Endodermal cell (in vitro differentiated cells): Measurements from ENCODE around the gene LRRC17. TPM values are rescaled to one million over a fixed set of nuclear protein-coding genes. Genes with fewer than 3 reads are reported as not detected.
"Not testable (repeated sequence)": the region's sequence is repeated elsewhere in the genome, so short reads cannot be mapped to it uniquely, and the experiment has no call there.

Experiments
- DNase-seq: peaks from one replicate; pipeline ENCODE4 v3.0.0-alpha.2; 2017
- H3K27ac ChIP-seq: 2 replicates; pipeline ENCODE4 v1.5.1; 2013; ENCODE audit warnings: mild to moderate bottlenecking, low read depth, low read length, moderate library complexity
- H3K27me3 ChIP-seq: 2 replicates; pipeline ENCODE4 v1.6.1; 2013; ENCODE audit warnings: mild to moderate bottlenecking, low read length, moderate library complexity; ENCODE audit not compliant: insufficient read depth, control insufficient read depth, poor library complexity, severe bottlenecking
- H3K36me3 ChIP-seq: 2 replicates; pipeline ENCODE4 v1.7.0; 2013; ENCODE audit warnings: mild to moderate bottlenecking, low read length, moderate library complexity; ENCODE audit not compliant: control insufficient read depth, insufficient read depth
- H3K4me1 ChIP-seq: one replicate; pipeline ENCODE4 v1.7.0; 2013; ENCODE audit warnings: low read length; ENCODE audit not compliant: control insufficient read depth, insufficient read depth
- H3K4me3 ChIP-seq: 2 replicates; pipeline ENCODE4 v1.5.1; 2013; ENCODE audit warnings: mild to moderate bottlenecking, low read length, moderate library complexity
- H3K9ac ChIP-seq: 2 replicates; pipeline ENCODE4 v1.6.1; 2013; ENCODE audit warnings: mild to moderate bottlenecking, low read length, moderate library complexity; ENCODE audit not compliant: poor library complexity, severe bottlenecking; ENCODE audit errors: extremely low read depth
- H3K9me3 ChIP-seq: 2 replicates; pipeline ENCODE4 v1.6.1; 2013; ENCODE audit warnings: mild to moderate bottlenecking, low read length, moderate library complexity; ENCODE audit not compliant: control insufficient read depth
- H3K27ac Mint-ChIP-seq: 2 replicates; pipeline ENCODE4 v1.8.0; 2020; ENCODE audit warnings: mixed read lengths
- H3K27me3 Mint-ChIP-seq: 2 replicates; pipeline ENCODE4 v1.8.0; 2021; ENCODE audit warnings: mild to moderate bottlenecking, mixed read lengths; ENCODE audit not compliant: insufficient read depth
- H3K36me3 Mint-ChIP-seq: 2 replicates; pipeline ENCODE4 v1.8.0; 2020; ENCODE audit warnings: low read depth, mixed read lengths
- H3K4me1 Mint-ChIP-seq: 2 replicates; pipeline ENCODE4 v1.8.0; 2020; ENCODE audit warnings: mixed read lengths
- H3K4me3 Mint-ChIP-seq: 2 replicates; pipeline ENCODE4 v1.8.0; 2020; ENCODE audit warnings: mild to moderate bottlenecking, moderate library complexity, mixed read lengths
- H3K9me3 Mint-ChIP-seq: 2 replicates; pipeline ENCODE4 v1.8.0; 2020; ENCODE audit warnings: mild to moderate bottlenecking, mixed read lengths
- WGBS, 2 experiments: methylation state at CpG; one replicate each; pipeline versions ENCODE4 v1.1.5 to v1.1.7; 2013; ENCODE audit warnings: missing lambda C conversion rate in 2 of 2, mixed read lengths in 1 of 2; ENCODE audit not compliant: insufficient coverage in 1 of 2, insufficient read length in 1 of 2; 5-methylcytosine and 5-hydroxymethylcytosine counted together
- total RNA-seq, 2 donors: library from RNA; stranded (reverse); fragmentation: NEBNext Ultra II Directional in 1 of 2; extraction: Animal tissue kit (Norgen Biotek cat#: 25700) in 1 of 2; gene quantifications; 2 replicates in 1 of 2; 3 replicates in 1 of 2; pipeline ENCODE4 v1.2.1, GENCODE V29; 2021
- TF ChIP-seq, protein P1 (sequence below): fragments of 200-600 bp; sonication (generic); conservative IDR thresholded peaks from 2 replicates; pipeline ENCODE4 v1.5.0; 2021; ENCODE audit warnings: antibody characterized with exemption, mild to moderate bottlenecking

The LRRC17 gene
- total RNA-seq, 2 donors from 2014 or later, result 0.18 to 0.53 TPM

DNA sequence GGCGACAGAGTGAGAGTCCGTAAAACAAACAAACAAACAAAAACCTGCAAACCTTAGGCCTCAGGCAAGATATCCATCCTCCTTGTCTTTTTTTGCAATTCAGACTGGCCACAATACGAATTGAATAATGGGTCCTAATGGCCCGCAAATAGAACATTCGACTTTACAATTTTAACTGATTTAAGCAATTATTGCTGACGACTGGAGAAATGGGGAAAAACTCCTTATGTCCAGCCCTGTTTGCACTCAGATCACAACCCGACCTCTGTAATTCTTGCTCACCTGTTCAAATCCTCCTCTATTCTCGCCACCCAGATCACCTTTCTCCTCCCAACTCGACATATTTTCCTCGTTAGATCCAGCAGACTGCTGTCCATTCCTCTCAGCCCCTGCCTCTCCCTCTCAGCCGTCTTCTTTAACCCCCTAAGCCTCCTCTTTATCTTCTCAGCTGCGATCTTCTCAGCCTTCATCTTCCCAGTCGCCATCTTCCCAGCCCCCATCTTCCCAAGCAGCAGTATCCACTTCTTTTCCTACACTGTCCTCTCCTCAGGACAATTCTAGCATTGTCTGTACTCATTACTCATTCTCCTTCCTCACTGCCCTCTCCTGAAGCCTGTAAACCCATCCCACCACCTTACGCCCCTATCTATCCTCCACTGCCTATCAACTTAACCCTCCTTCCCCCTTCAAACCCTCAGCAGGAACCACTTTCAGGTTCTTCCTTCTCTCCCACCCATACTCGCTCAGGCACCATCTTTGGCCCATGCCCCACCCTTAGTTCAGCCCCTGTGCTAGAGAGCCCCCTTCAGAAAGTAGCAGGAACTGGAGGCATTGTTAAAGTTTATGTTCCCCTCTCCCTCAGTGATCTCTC is 61.8 kb downstream of the LRRC17 start:
- no peak overlapping the region for H3K27ac Mint-ChIP-seq
- Histone ChIP-seq H3K27ac (no peak overlapping the region), H3K9ac (no peak overlapping the region), H3K9me3 (no peaks in the 10 kb centered on the region), H3K4me1 (no peaks in the 10 kb centered on the region), H3K36me3 (no peaks in the 10 kb centered on the region), H3K27me3 (no peaks in the 10 kb centered on the region), H3K4me3 (no peak overlapping the region)
- H3K9me3 Mint-ChIP-seq, result no peaks in the 10 kb centered on the region
- TF ChIP-seq, protein P1, sequence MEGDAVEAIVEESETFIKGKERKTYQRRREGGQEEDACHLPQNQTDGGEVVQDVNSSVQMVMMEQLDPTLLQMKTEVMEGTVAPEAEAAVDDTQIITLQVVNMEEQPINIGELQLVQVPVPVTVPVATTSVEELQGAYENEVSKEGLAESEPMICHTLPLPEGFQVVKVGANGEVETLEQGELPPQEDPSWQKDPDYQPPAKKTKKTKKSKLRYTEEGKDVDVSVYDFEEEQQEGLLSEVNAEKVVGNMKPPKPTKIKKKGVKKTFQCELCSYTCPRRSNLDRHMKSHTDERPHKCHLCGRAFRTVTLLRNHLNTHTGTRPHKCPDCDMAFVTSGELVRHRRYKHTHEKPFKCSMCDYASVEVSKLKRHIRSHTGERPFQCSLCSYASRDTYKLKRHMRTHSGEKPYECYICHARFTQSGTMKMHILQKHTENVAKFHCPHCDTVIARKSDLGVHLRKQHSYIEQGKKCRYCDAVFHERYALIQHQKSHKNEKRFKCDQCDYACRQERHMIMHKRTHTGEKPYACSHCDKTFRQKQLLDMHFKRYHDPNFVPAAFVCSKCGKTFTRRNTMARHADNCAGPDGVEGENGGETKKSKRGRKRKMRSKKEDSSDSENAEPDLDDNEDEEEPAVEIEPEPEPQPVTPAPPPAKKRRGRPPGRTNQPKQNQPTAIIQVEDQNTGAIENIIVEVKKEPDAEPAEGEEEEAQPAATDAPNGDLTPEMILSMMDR, result peak; percentile 57
- peaks cover 4% of the 10 kb centered on the region for H3K36me3 Mint-ChIP-seq
- H3K4me1 Mint-ChIP-seq, result no peaks in the 10 kb centered on the region
- H3K4me3 Mint-ChIP-seq, result no peak overlapping the region
- WGBS, 2 experiments, result 93 to 94% methylated on average over 13 to 15 of the region's 15 CpGs
- no peaks in the 10 kb centered on the region for H3K27me3 Mint-ChIP-seq
- peak; percentile 68 for DNase-seq

DNA sequence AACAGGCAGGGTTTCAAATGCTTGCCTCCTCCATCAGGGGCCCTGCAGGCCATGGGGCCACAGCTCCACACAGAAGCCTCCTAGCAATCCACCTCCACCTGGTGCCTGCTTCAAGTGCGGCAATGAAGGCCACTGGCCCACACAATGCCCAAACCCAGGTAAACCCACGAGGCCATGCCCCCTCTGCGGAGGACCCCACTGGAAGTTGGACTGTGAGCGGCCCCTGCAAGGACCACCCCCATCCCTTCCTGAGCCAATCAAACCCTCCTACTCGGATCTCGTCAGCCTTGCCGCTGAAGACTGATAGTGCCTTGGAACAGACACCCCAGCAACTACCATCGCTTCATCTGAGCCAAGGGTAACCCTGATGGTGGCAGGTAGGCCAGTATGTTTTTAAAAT is 63.1 kb downstream of the LRRC17 start:
- WGBS, 2 experiments, result 91 to 97% methylated on average over 5 to 8 of the region's 8 CpGs
- H3K36me3 ChIP-seq, result no peaks in the 10 kb centered on the region
- H3K4me1 ChIP-seq, result no peaks in the 10 kb centered on the region
- Mint-ChIP-seq H3K27ac (no peak overlapping the region), H3K4me3 (no peak overlapping the region), H3K4me1 (no peaks in the 10 kb centered on the region), H3K9me3 (peaks cover 5% of the 10 kb centered on the region), H3K27me3 (no peaks in the 10 kb centered on the region), H3K36me3 (peaks cover 6% of the 10 kb centered on the region)
- TF ChIP-seq, protein P1, result no peak
- DNase-seq, result no peak
- H3K27me3 ChIP-seq, result no peaks in the 10 kb centered on the region
- H3K27ac ChIP-seq, result no peak overlapping the region
- H3K9ac ChIP-seq, result no peak overlapping the region
- H3K9me3 ChIP-seq, result peaks cover 6% of the 10 kb centered on the region
- H3K4me3 ChIP-seq, result no peak overlapping the region

DNA sequence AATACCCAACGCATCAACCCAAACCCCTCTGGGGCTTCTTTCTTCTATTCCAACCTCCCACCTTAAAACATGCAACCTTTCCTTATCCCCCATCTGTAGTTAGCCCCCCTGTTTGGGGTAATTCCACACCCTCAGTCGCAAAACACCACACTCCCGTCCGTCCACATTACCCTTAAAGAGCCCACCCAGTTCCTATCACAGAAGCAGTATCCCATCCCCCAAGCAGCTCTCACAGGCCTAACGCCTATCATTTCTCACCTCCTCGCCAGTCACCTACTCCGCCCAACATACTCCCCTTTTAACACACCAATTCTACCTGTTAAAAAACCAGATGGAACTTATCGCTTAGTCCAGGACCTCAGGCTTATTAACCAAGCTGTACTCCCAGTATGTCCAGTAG is 63.7 kb downstream of the LRRC17 start:
- Histone ChIP-seq H3K4me3 (no peak overlapping the region), H3K27me3 (no peaks in the 10 kb centered on the region), H3K27ac (no peak overlapping the region), H3K9ac (no peak overlapping the region), H3K36me3 (no peaks in the 10 kb centered on the region), H3K9me3 (peaks cover 6% of the 10 kb centered on the region), H3K4me1 (no peaks in the 10 kb centered on the region)
- no peaks in the 10 kb centered on the region for H3K27me3 Mint-ChIP-seq
- TF ChIP-seq, protein P1, result no peak
- H3K36me3 Mint-ChIP-seq, result peaks cover 7% of the 10 kb centered on the region
- peaks cover 5% of the 10 kb centered on the region for H3K9me3 Mint-ChIP-seq
- H3K27ac Mint-ChIP-seq, result no peak overlapping the region
- H3K4me3 Mint-ChIP-seq, result no peak overlapping the region
- no peaks in the 10 kb centered on the region for H3K4me1 Mint-ChIP-seq
- no peak for DNase-seq
- WGBS, 2 experiments, result 85 to 89% methylated on average over 8 of the region's 8 CpGs

DNA sequence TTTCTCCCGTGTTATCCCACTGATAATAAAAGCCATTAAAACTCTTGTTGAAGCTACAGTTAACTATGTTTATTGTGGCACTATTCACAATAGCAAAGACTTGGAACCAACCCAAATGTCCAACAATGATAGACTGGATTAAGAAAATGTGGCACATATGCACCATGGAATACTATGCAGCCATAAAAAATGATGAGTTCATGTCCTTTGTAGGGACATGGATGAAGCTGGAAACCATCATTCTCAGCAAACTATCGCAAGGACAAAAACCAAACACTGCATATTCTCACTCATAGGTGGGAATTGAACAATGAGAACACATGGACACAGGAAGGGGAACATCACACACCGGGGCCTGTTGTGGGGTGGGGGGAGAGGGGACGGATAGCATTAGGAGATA is 64.8 kb downstream of the LRRC17 start:
- H3K36me3 Mint-ChIP-seq, H3K4me1 Mint-ChIP-seq, H3K27me3 Mint-ChIP-seq, H3K9ac ChIP-seq, H3K4me1 ChIP-seq, DNase-seq, H3K9me3 ChIP-seq, H3K36me3 ChIP-seq, H3K9me3 Mint-ChIP-seq, H3K27ac ChIP-seq, H3K4me3 Mint-ChIP-seq, H3K27me3 ChIP-seq, H3K4me3 ChIP-seq, H3K27ac Mint-ChIP-seq: not testable (repeated sequence)
- 74% methylated on average over 3 of the region's 4 CpGs; no CpG with 5 or more reads in 1 of the 2 experiments for WGBS, 2 experiments
